ENCODE results near the gene GNAI2.
"Not testable (repeated sequence)": the region's sequence is repeated elsewhere in the genome, so short reads cannot be mapped to it uniquely, and the experiment has no call there.

The GNAI2 gene

DNA sequence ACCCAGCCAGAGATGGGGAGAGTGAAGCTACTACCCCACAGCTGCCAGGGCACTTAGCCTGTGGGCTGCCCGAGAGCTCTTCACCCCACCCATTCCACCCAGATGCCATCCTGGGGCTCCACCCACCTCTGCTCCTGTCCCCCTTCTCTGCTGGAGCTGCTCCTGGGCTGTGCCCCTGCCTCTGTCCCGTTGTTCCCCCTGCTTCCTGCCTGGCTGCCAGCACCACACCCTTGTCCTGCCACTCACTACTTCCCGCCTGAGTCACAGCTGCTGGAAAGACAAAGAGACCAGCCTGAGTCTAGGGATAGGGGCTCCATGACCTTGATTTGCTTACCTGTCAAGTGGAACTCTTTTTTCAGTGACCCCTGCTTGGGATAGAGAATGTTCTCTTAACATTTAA lies 12.4 kb downstream of the GNAI2 start:
- no peak for DNase-seq

DNA sequence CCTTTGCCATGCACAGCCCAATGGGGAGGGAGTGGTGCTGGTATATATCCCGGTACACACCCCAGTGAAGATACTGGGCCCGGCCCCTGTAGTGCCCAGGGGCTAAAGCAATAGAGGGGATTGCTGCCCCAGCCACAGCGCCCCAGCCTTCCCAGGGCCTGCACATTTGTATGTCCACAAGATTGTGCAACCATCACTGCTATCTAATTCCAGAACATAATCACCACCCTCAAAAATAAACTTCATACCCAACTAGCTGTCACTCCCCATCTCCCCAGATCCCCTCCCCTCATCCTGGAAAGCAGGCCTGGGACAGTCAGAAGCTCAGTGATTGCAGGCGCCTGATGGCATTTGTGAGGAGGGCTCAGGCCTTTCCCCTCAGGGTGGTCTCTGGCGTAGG lies 13.5 kb downstream of the GNAI2 start:
- DNase-seq: no peak

DNA sequence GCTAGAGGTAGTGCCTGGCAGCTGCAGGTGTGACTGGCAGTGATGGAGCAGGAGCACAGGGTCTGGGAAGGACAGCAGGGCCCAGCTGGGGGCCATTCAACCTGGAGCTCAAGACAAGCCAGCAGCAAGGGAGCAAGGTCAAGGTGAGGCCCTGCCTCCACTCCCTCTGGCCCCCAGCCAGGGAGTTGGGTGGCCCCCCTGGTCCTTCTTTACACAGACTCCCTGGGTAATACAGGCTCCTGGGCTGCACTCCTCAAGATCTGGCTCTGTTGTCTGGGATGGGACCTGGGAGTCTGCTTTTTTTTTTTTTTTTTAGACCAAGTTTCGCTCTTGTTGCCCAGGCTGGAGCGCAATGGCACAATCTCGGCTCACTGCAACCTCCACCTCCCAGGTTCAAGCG lies 14.5 kb downstream of the GNAI2 start:
- DNase-seq: no peak

DNA sequence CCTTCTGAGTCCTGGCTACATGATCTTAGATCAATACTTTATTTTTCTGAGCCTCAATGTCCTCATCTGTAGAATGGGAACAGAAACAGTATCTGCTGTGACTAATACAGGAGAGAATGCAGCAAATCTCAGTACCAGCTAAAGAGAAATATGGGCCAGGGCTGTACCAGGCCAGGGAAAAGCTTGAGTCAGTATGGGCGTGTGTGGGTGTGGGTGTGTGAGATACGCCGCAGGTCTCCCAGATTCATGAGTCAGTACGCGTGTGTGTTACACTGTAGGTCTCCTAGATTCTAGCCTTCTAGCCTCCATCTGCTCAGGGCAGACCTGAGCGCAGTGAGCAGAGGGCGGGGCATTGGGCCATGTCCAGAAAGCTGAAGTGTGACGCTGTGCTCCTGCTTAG lies 15.2 kb downstream of the GNAI2 start:
- DNase-seq: peak; percentile 94

DNA sequence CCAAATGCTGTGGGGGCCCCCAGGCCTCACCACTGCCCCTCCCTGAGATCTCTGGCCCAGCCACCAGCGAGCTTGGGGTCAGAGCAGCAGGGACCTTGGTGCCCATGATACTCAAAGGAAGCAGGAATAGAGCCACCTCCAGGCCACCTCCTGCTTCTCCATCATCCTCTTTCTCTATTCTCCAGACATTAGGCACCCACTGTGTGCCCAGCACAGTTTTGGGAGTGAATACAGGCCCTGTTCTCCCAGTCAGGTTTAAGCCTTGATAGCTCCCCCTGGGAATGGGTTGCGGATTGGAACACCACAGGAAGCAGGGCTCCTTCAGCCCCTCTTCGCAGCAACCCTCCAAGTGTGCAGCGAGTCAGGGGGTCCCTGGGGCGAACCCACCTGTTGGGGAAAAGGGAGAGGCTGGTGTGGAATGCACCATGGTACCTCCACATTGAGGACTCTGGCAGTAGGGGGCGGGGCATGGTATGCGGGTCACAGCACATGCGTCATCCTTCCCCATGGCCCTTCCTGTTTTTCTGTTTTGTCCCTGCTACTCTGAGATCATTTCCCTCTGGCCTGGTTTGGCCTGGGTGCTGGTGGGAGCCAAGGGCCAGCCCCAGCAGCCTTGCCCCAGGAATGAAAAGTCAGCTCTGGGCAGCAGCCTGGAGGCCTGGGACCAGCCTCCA lies 18.7 kb downstream of the GNAI2 start:
- DNase-seq: no peak

DNA sequence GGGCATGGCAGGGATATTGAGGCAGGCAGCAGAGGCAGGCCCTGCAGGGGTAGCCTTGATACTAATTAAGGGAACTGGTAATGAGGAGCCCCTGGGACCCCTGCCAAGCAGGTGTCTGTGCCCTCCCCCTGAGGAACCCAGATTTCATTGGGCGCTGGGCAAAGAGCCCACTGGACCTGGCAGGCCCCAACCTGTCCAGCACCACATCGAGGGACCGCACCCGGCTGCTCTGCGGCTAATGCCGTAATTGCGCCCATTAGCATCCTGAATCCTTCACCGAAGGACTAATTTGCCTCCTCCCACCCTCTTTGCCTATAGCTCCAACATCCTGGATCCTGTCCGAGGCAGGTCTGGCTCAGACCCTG lies 19.2 kb downstream of the GNAI2 start:
- no peak for DNase-seq

DNA sequence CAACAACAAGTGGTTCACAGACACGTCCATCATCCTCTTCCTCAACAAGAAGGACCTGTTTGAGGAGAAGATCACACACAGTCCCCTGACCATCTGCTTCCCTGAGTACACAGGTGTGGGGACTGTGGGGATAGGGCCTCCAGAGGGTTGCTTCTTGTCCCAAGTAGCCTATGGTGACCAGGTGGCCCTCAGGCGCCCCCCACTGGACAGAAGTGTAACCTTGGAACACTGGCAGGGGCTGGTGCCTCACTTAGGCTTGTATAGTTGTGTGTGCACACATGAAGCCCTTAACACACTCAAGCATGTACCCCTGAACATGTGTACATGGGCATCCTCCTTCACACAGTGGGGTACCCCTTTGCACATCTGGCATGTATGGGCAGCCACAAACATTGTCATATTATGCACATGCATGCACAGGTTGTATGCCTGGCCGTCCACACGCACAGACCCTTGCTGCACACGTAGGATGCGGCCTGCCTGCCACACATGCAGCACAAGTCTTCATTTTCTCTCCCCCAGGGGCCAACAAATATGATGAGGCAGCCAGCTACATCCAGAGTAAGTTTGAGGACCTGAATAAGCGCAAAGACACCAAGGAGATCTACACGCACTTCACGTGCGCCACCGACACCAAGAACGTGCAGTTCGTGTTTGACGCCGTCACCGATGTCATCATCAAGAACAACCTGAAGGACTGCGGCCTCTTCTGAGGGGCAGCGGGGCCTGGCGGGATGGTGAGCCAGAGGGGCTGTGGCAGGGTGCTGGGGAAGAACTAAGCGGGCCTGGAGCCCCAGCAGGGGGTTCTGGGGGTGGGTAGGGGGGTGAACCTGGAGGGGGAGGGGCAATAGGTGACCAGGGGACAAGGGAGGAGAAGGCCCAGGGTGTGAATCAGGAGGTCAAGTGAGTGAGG lies 21.2 kb downstream of the GNAI2 start:
- DNase-seq: no peak

DNA sequence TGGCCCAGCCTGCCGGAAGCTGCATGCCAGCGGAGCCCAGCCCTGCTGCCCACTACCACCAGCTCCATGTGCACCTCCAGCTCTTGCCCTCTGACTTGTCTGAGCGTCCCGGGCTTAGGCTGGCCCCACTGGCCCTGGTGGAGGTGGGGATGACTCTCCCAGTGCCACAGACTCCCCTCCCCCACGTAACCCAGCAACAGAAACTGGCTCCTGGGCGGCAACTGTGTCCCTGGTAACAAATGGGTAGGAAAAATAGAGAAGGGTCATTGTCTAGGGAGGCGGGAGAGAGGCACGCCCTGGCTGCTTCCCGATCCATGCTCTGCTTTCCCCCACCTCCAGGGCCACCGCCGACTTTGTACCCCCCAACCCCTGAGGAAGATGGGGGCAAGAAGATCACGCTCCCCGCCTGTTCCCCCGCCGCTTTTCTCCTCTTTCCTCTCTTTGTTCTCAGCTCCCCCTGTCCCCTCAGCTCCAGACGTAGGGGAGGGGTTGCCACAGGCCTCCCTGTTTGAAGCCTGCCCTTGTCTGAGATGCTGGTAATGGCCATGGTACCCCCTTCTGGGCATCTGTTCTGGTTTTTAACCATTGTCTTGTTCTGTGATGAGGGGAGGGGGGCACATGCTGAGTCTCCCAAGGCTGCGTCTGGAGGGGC lies 22.2 kb downstream of the GNAI2 start:
- no peak for DNase-seq

DNA sequence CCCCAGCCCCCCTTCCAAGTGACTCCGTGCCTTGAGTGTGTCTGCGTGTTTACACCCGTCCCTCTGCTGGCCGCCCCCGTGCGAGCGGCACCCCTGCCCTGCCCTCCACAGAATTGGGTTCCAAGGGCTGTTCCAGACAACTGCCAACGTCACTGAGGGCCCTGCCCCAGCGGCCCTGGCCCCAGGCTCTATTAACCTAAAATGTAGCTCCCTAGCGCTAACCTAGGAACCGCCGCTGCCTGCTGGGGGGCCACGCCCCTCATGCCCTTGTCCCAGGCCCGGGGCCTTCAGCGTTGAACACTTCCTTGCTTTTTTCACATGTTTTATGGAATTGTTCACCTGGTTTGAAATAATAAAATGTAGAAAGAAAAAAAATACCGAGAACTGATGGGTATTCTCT lies 23.0 kb downstream of the GNAI2 start:
- DNase-seq: no peak

DNA sequence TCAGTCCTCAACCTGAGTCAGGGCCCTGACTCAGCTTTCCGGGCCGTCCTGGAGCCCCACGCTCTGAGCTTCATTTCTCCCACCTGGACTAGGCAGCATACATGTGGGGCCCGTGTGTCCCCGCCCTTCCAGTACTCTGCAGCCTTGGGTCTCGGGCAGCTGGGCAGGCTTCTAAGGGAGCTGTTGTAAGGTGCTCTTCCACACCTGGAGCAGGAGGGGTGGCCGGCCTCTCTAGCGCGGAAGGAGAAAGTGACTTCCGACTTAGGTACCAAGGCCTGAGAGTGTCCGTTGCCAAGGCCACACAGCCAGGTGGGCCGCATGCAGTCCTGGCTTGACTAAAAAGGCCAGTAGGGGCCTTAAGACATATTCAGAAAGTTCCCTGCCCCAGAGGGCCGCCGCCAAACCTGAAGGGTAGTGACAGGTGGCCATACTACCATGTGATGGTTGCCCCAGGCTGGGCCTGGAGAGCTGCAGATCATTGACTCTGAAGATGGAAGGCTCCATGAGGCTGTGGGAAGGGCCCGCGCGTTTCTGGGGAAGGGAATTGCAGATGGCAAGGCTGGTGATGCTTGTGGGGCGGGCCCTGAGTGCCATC lies 23.5 kb downstream of the GNAI2 start:
- DNase-seq: no peak

DNA sequence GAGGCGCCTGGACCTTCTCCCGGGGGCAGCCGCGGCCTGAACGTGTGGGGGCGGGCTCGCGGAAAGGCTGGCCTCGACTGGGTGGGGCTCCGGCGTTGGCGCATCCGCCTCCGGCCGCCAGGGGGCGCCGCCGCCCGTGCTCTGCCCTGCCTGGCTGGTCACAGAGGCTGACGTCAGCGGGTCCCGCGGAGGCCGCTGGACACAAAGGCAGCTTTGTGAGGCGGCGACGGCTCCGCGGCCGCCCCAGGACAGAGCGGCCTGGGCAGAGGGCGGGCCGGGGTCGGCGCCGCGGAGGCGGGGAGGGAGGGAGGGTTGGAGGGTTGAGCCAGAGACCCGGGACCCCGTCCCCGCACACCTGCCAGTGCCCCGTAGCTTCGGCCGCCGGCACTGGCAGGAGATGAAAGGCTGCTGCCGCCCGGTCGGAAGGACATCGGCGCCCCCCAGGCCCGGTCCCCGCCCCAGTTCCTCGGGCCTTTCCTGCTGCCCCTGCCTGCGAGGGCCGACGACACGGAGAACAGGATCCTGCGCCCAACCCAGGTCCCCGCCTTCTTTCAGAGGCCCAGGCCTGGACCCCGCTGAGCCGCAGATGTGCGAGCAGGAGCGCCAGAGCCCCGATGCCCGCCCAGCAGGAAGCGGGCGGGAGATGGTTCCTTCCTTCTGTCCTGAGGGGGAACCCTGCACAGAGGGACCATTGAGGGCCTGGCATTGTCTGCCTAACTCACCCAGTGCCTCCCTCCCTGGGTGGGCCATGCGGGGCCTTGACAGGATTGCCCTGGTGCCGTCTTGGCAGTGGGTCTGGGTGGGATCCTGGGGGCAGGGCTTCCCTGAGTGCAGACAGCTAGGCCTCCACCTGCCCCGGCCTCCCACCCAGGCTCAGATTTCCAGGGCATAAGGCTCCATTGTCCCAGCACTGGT lies 24.3 kb downstream of the GNAI2 start:
- peak; percentile 47 for DNase-seq

DNA sequence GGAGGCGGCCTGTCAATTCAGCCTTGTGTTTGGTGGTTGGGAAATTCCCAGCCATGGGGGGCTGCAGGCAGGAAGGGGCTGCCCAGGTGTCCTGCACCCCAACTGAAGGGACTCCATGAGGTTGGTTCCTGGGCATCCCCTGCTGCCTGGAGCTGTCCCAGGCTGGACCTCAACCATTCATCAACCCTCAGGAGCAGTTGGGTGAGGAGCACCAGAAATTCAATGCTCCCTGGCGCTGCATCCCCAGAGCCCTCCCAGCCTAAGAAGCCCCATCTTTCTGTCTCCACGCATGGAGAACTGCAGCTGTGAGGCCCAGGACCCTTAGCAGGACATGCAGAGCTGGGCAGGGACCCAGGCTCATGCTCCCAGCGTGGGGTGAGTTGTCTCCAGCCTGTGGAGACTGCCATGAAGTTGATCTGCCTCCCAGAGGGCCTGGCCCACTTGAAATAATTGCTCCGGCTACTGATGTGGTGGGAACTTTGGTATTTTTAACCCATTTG lies 25.0 kb downstream of the GNAI2 start:
- no peak for DNase-seq

DNA sequence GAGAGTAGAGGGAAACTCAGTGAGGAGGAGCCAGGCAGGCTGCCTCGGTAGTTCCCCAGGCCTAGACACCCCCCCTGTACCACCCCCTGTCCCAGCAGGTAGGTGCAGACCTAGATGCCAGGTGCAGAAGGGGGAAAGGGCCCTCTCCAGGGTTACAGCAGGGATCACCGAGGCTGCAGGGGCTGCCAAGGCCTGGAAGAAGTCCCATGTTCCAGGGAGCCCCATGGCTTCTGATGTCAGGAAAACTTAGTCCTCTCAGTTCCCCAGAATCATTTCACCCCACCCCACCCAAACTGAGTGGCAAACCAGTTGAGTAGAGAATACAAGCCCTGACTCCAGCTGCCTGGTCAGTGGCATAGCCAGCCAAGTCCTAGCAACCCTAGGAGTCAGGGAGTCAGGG lies 25.5 kb downstream of the GNAI2 start:
- no peak for DNase-seq

DNA sequence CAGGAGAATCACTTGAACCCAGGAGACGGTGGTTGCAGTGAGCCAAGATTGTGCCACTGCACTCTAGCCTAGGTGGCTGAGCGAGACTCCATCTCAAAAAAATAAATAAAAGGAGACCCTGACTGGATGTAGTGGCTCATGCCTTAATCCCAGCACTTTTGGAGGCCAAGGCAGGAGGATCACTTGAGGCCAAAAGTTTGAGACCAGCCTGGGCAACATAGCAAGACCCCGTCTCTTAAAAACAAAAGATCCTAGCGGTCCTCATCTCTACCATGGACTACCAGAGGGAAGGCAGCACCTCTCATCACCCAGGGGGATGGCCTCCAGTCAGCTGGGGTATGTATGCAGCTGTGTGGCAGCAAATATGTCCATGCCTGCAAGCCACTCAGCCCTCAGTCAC lies 26.2 kb downstream of the GNAI2 start:
- not testable (repeated sequence) for DNase-seq

DNA sequence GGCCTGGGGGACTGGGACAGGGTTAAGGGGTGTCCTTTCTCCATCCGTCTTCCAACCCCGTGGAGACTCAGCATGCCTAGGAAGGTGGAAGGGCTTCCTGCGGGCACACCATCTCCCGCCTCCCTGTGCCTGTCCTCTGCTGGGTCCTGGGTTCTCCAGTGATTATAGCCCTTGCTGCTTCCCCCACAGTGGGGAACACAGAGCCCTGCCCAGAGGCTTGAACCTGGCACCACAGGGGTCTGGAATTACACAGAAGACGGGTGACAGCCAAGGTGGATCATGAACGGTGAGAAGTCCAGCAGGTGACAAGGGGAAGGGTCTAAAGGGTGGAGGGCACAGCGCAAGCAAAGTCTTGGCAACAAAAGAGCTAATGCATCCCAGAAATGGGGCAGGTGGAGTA lies 26.8 kb downstream of the GNAI2 start:
- no peak for DNase-seq

DNA sequence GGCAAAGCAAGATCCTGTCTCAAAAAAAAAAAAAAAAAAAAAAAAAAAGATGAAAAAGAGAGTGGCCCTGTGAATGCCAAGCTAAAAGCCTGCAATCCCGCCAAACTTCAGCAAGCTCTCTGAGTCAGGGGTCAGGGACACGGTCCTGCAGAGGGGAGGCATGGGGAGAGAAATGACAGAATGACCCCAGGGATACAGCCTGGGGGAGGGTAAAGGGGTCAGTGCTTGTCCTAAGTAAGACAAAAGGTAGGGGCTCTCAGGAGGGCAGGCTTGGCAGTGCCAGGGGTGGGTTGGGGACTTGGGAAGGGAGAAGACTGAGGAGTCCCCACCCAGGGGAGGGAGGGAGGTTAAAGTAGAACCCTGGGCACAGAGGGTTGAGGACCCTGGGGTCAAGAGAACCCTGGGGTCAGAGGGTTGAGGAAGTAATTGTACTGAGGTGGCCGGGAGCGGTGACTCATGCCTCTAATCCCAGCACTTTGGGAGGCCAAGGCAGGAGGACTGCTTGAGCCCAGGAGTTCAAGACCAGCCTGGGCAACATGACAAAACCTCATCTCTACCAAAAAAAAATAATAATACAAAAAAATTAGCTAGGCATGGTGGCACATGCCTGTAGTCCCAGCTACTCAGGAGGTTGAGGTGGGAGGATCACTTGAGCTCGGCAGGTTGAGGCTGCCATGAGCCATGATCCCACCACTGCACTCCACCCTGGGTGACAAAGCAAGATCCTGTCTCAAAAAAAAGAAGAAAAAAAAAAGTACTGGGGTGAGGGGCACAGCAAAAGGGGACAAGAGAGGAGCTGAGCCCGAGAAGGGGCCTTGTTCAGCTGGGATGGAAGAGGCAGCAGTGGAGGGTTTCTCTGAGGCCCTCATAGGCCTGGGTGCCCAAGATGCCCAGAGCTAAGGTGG lies 27.7 kb downstream of the GNAI2 start:
- DNase-seq: no peak

DNA sequence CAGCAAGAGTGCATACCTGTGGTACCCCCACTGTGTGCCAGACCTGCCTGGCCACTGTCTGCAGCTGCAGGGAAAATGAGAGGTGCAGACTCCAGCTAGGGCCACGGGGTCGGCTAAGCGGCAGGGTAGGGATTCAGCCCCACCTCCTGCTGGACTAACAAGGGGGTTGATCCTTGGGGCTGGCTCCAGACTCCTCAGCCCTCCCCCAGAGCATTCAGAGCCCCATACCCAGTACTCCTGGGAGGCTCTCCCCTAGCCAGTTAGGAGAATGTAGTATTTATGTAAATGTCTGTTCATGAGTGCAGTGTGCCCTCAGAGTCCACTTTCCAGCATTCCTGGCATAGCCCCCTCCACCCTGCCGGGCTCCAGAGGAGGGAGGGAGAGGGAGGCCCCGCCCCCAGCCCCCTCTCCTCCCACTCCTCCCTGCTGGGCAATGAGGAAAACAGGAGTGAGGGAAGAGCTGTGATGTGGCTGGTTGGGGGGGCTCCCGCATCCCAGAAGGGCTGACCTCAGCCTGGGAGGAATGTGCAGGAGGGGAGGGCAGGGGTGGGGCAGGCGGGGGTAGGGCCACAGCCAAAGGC lies 28.5 kb downstream of the GNAI2 start:
- DNase-seq: peak; percentile 85

DNA sequence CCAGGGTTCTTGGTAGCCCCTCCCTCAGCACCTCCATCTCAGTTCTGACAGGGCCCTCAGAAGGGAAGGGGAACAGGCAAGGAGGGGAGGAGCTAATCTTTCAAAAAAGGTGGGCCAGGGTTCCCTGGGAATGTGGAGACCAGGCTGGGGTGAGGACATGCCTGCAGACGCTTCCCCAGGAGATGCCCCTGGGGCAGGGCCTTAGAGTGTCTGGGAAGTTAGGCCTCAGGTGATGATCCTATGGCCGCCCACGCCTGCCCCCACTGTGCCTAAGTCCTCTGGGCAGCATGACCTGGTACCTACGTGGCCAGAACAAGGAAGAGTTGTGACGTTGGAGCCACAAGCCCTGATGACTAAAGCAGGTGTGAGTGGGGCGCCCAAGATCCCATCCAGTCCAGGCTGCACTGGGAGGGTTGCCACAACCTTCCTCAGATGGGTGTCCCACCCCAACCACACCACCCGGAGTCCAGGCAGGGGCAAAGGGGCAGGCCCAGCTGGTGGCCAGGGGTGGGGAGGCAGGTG lies 29.0 kb downstream of the GNAI2 start:
- DNase-seq: no peak

DNA sequence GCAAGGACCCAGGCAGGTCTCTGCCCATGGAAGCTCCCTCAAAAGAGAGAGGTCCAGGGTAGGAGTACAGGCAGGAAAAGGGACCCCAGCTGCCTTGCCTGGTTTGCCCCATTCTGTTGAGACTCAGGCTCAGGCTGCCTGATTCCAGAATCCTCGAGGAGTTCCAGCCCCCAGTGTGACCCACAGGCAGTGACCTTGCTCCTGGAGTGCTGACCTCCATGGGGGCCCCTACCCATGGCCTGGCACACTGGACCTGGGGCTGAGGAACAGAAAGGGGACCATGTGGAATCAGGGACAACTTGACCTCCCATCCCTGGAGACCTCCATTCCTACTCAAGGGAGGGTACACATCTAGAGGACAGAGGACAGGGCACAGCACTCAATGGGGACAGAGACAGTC lies 29.6 kb downstream of the GNAI2 start:
- DNase-seq: no peak

DNA sequence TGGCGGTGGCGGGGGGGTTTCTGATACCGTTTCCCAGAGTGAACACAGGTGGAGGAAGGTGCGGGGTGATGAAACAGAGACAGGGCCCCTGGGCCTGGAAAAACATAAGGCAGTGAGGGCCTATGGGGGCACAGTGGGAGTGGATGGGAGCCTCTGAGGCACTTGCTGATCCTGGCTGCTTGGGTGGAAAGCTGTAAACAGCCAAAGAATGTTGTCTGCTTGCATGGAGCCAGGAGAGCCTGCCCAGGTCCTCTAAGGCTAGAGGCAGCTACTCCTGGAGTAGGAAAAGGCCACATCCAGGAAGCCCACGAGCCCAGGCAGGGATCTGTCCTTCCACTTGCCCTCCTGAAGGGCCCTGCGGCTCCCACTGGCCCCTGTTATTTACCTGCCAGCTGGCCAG lies 30.0 kb downstream of the GNAI2 start:
- no peak for DNase-seq

DNA sequence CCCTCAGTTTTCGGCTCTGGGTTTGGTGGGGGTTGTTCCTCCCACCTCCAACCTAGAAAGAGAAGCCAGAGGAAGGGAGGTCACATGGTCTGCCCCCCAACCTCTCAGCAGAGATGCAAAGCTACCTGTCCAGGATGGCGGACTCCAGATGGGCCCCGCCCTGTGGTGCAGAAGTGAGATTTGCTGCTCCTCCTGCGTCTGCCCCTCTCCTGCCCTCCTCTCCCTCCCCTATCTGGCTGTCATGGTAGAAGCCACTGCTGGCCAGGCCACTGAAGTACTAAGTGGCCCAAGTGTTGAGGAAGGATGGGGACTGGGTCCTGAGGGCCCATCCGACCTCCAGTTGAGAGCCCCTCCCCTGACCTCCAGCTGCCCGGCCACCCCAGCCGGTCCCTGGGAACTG lies 30.8 kb downstream of the GNAI2 start:
- no peak for DNase-seq
